Endothelial cell of umbilical vein (primary cell): ENCODE results near the gene GGA1. TPM values are rescaled to one million over a fixed set of nuclear protein-coding genes. Genes with fewer than 3 reads are reported as not detected.

ENCODE experiments used
- BruUV-seq: library from RNA; stranded (reverse); fragments of 400-500 nt; replicated peaks from 2 replicates; lab custom pipeline; 2021; lab: Mats Ljungman, UMichigan
- CTCF ChIA-PET: fragments of 300-600, 350-600 bp; sonication (Branson Sonifier 250); formaldehyde crosslinking; loops from one replicate; lab custom pipeline; 2021; ENCODE audit warnings: antibody characterized with exemption, inconsistent platforms; lab: Charles Lee
- POLR2A ChIA-PET: fragments of 300-600, 350-600 bp; sonication (Branson Sonifier 250); formaldehyde crosslinking; loops from one replicate; lab custom pipeline; 2021; ENCODE audit warnings: antibody characterized with exemption, inconsistent platforms; lab: Charles Lee
- DNase-seq: peaks from one replicate; pipeline ENCODE4 v3.0.0-alpha.2; 2011; ENCODE audit warnings: low read depth, low spot score
- FAIRE-seq: peaks from 2 replicates; lab custom pipeline; 2011; peaks lifted over from hg19 to GRCh38; lab: Jason Lieb, UNC
- H2AFZ ChIP-seq: 2 replicates; pipeline ENCODE4 v1.6.0; 2012; ENCODE audit warnings: low read depth, low read length, control low read depth, inconsistent platforms
- H3K27ac ChIP-seq: 2 replicates; pipeline ENCODE4 v1.5.1; 2011; ENCODE audit warnings: low read depth, mild to moderate bottlenecking, control low read depth, low read length, moderate library complexity; ENCODE audit not compliant: insufficient read depth
- H3K27me3 ChIP-seq, 2 experiments: 2 replicates each; pipeline versions ENCODE4 v1.6.0 to v1.6.1; 2011; ENCODE audit warnings: low read length in 2 of 2, mixed read lengths in 1 of 2; ENCODE audit not compliant: control insufficient read depth in 2 of 2, insufficient read depth in 2 of 2
- H3K36me3 ChIP-seq, 2 experiments: 2 replicates in 1 of 2; 3 replicates in 1 of 2; pipeline ENCODE4 v1.5.1; 2011; ENCODE audit warnings: low read length in 2 of 2, mild to moderate bottlenecking in 1 of 2, moderate library complexity in 1 of 2; ENCODE audit not compliant: control insufficient read depth in 2 of 2, insufficient read depth in 2 of 2; ENCODE audit errors: extremely low read depth in 1 of 2
- H3K4me1 ChIP-seq: 3 replicates; pipeline ENCODE4 v1.5.1; 2011; ENCODE audit warnings: mild to moderate bottlenecking, low read length; ENCODE audit not compliant: control insufficient read depth, insufficient read depth; ENCODE audit errors: extremely low read depth
- H3K4me2 ChIP-seq: 2 replicates; pipeline ENCODE4 v1.6.1; 2011; ENCODE audit warnings: low read length, control low read depth, mixed read lengths; ENCODE audit not compliant: insufficient read depth
- H3K4me3 ChIP-seq, 3 experiments: fragments of 200-600 bp in 1 of 3; sonication (generic), shearing (Covaris generic) in 1 of 3; replicated peaks in 1 of 3; 2 replicates each; pipeline ENCODE4 v1.5.1; 2011 to 2016; ENCODE audit warnings: control low read depth in 3 of 3, low read length in 3 of 3, mild to moderate bottlenecking in 2 of 3, inconsistent platforms in 1 of 3, low read depth in 1 of 3, moderate library complexity in 1 of 3; ENCODE audit not compliant: insufficient read depth in 1 of 3
- H3K79me2 ChIP-seq: 2 replicates; pipeline ENCODE4 v1.6.0; 2012; ENCODE audit warnings: low read length, inconsistent platforms; ENCODE audit not compliant: control insufficient read depth, insufficient read depth
- H3K9ac ChIP-seq: replicated peaks from 2 replicates; pipeline ENCODE3; 2011; ENCODE audit warnings: low read length, control low read depth; ENCODE audit not compliant: insufficient read depth; ENCODE audit errors: extremely low read depth
- H3K9me1 ChIP-seq: replicated peaks from 3 replicates; pipeline ENCODE4 v1.6.0; 2011; ENCODE audit warnings: mild to moderate bottlenecking, low read length; ENCODE audit not compliant: control insufficient read depth, insufficient read depth; ENCODE audit errors: extremely low read depth
- H3K9me3 ChIP-seq: replicated peaks from 2 replicates; pipeline ENCODE4 v1.5.1; 2012; ENCODE audit warnings: low read length, inconsistent platforms; ENCODE audit not compliant: control insufficient read depth, insufficient read depth
- H4K20me1 ChIP-seq: replicated peaks from 2 replicates; pipeline ENCODE3; 2011; ENCODE audit warnings: mild to moderate bottlenecking, low read length; ENCODE audit not compliant: control insufficient read depth, insufficient read depth; ENCODE audit errors: extremely low read depth
- EZH2 ChIP-seq: IDR thresholded peaks from 2 replicates; pipeline ENCODE4 v1.6.1; 2012; ENCODE audit warnings: borderline replicate concordance, low read depth, mild to moderate bottlenecking, moderate library complexity, low read length, inconsistent platforms; ENCODE audit not compliant: severe bottlenecking
- FOS ChIP-seq: IDR thresholded peaks from 2 replicates; pipeline ENCODE4 v1.6.1; 2011; ENCODE audit warnings: mild to moderate bottlenecking, low read length, moderate library complexity, borderline replicate concordance; ENCODE audit not compliant: insufficient read depth
- GATA2 ChIP-seq: IDR thresholded peaks from 2 replicates; pipeline ENCODE4 v1.7.0; 2011; ENCODE audit warnings: low read depth, mild to moderate bottlenecking, moderate library complexity, mixed read lengths, low read length; ENCODE audit not compliant: insufficient read length, insufficient read depth
- JUN ChIP-seq: IDR thresholded peaks from 2 replicates; pipeline ENCODE4 v1.6.1; 2011; ENCODE audit warnings: borderline replicate concordance, low read depth; ENCODE audit not compliant: insufficient read length, insufficient read depth
- MYC ChIP-seq: IDR thresholded peaks from one replicate; pipeline ENCODE4 v1.6.1; 2011; ENCODE audit warnings: mild to moderate bottlenecking, low read depth, low read length
- POLR2A ChIP-seq: IDR thresholded peaks from 2 replicates; pipeline ENCODE4 v1.6.1; 2012; ENCODE audit warnings: low read depth, mild to moderate bottlenecking, control low read depth, low read length
- POLR2AphosphoS5 ChIP-seq: IDR thresholded peaks from 2 replicates; pipeline ENCODE4 v1.6.1; 2012; ENCODE audit warnings: low read depth, mild to moderate bottlenecking, control low read depth, low read length, moderate library complexity; ENCODE audit not compliant: insufficient read depth
- dilution Hi-C: fragments of 300-500 bp; cut with MboI; formaldehyde crosslinking; loops from one replicate; pipeline ENCODE4 v1.15.0; 2019; ENCODE audit warnings: low sequenced_read_pairs; ENCODE audit not compliant: extremely low pct_ligation_motif_present
- intact Hi-C: fragments of 100-400 bp; cut with micrococcal nuclease; formaldehyde crosslinking; loops from one replicate; pipeline ENCODE4 v1.10.0; 2022
- polyA plus RNA-seq, 4 experiments: library from polyadenylated mRNA; depleted of rRNA in 3 of 4; stranded (reverse) in 3 of 4; unstranded in 1 of 4; fragments of >200 nt; gene quantifications; 2 replicates each; pipeline versions ENCODE4 v1.2.1 to v1.2.3, GENCODE V29; 2011 to 2012; ENCODE audit warnings: missing spikeins in 1 of 4
- total RNA-seq: library from RNA; stranded (reverse); gene quantifications from 2 replicates; pipeline ENCODE4 v1.2.3, GENCODE V29; 2021
- TF ChIP-seq, protein P1 (sequence below): IDR thresholded peaks from 2 replicates; pipeline ENCODE4 v1.6.1; 2011; ENCODE audit not compliant: insufficient read depth, insufficient read length
- TF ChIP-seq, protein P2 (sequence below), 2 donors: IDR thresholded peaks; 1 replicate in 1 of 2; 2 replicates in 1 of 2; pipeline ENCODE4 v1.5.1; 2011; ENCODE audit warnings: low read length in 2 of 2, mild to moderate bottlenecking in 2 of 2, moderate library complexity in 2 of 2, control low read depth in 1 of 2, inconsistent platforms in 1 of 2, low read depth in 1 of 2; ENCODE audit not compliant: insufficient read depth in 1 of 2; ENCODE audit errors: extremely low read depth in 1 of 2

The GGA1 gene
- total and polyA plus RNA-seq, 2 donors (not counting 3 experiments of a cell fraction or from before 2014, with no cell fraction given) = 54.1 to 67.5 TPM

DNA sequence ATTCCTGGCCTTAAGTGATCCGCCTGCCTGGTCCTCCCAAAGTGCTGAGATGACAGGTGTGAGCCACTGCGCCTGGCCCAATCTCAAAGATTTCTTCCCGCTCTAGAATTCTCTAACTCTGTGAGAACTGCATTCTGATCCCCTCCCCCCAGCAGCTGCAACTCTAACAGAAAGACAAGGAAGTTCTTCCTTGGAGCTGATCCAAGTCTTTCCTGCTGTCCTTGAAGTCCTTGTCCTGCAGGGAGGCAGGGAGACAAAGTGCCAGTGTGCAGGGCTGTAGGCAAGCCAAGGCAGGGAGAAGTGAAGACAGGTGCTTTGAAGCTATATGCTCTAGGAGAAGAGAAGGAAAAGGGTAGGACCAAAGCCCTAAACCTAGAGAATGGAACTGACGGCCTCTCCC lies 9.5 kb upstream of the GGA1 start:
- Histone ChIP-seq H3K9me1 (no peaks in the 10 kb centered on the region), H3K4me3 (no peak overlapping the region), H3K4me2 (no peak overlapping the region), H2AFZ (no peak overlapping the region), H3K9ac (no peak overlapping the region), H4K20me1 (no peaks in the 10 kb centered on the region), H3K27me3 (peaks cover 0 to 6% of the 10 kb centered on the region in 2 experiments), H3K4me1 (no peaks in the 10 kb centered on the region), H3K79me2 (no peaks in the 10 kb centered on the region), H3K27ac (no peak overlapping the region), H3K36me3 (no peaks in the 10 kb centered on the region), H3K9me3 (no peaks in the 10 kb centered on the region)
- dilution Hi-C loops (no loop called here), intact Hi-C loops (no loop called here)
- POLR2A ChIA-PET = no interaction called here
- FAIRE-seq (no peak), DNase-seq (no peak)
- no peak for TF ChIP-seq POLR2A
- TF ChIP-seq MYC = no peak
- TF ChIP-seq, protein P1, sequence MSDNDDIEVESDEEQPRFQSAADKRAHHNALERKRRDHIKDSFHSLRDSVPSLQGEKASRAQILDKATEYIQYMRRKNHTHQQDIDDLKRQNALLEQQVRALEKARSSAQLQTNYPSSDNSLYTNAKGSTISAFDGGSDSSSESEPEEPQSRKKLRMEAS = no peak
- no peak for TF ChIP-seq FOS
- no peak for TF ChIP-seq GATA2
- no peak for TF ChIP-seq EZH2
- no peak for TF ChIP-seq POLR2AphosphoS5
- TF ChIP-seq JUN = no peak
- TF ChIP-seq, protein P2, sequence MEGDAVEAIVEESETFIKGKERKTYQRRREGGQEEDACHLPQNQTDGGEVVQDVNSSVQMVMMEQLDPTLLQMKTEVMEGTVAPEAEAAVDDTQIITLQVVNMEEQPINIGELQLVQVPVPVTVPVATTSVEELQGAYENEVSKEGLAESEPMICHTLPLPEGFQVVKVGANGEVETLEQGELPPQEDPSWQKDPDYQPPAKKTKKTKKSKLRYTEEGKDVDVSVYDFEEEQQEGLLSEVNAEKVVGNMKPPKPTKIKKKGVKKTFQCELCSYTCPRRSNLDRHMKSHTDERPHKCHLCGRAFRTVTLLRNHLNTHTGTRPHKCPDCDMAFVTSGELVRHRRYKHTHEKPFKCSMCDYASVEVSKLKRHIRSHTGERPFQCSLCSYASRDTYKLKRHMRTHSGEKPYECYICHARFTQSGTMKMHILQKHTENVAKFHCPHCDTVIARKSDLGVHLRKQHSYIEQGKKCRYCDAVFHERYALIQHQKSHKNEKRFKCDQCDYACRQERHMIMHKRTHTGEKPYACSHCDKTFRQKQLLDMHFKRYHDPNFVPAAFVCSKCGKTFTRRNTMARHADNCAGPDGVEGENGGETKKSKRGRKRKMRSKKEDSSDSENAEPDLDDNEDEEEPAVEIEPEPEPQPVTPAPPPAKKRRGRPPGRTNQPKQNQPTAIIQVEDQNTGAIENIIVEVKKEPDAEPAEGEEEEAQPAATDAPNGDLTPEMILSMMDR (IDR thresholded peaks at IDR 0.05; ENCODE audit: extremely low read depth in 1 of 2, insufficient read depth in 1 of 2, low read depth in 1 of 2, low read length in 2 of 2) = no peak
- BruUV-seq = no TSS peak
- CTCF ChIA-PET = interaction anchor here (0.5 to 4.0 kb wide), 8 partner anchors 7 to 60 kb away, joined by 3 to 21 read pairs (median 3); no protein-coding TSS in a partner anchor
